Osteoblast (primary cell): Measurements from ENCODE around the gene TPCN2. TPM values are rescaled to one million over a fixed set of nuclear protein-coding genes. Genes with fewer than 3 reads are reported as not detected.

ENCODE experiments used
- DNase-seq: peaks from one replicate; pipeline ENCODE4 v3.0.0; 2011; ENCODE audit warnings: low spot score, mixed read lengths; ENCODE audit not compliant: insufficient read length; ENCODE audit errors: missing footprints
- H2AFZ ChIP-seq: 2 replicates; pipeline ENCODE4 v1.6.0; 2011; ENCODE audit warnings: mild to moderate bottlenecking, low read length
- H3K27ac ChIP-seq: 2 replicates; pipeline ENCODE4 v1.5.1; 2011; ENCODE audit warnings: mild to moderate bottlenecking, low read depth, low read length, moderate library complexity
- H3K27me3 ChIP-seq: 2 replicates; pipeline ENCODE4 v1.6.0; 2012; ENCODE audit warnings: mild to moderate bottlenecking, control low read depth, inconsistent platforms, low read length, moderate library complexity; ENCODE audit not compliant: insufficient read depth
- H3K36me3 ChIP-seq: 2 replicates; pipeline ENCODE4 v1.5.1; 2011; ENCODE audit warnings: mild to moderate bottlenecking, low read length, control low read depth, moderate library complexity; ENCODE audit not compliant: insufficient read depth
- H3K4me1 ChIP-seq: 2 replicates; pipeline ENCODE4 v1.5.1; 2011; ENCODE audit warnings: mild to moderate bottlenecking, low read length, control low read depth, moderate library complexity; ENCODE audit not compliant: insufficient read depth
- H3K4me2 ChIP-seq: 2 replicates; pipeline ENCODE4 v1.6.0; 2011; ENCODE audit warnings: mild to moderate bottlenecking, low read length; ENCODE audit not compliant: insufficient read depth
- H3K4me3 ChIP-seq: fragments of 200-600 bp; sonication (generic); 3 replicates; pipeline ENCODE4 v1.5.1; 2012; ENCODE audit warnings: mild to moderate bottlenecking, low read length, inconsistent platforms; ENCODE audit not compliant: insufficient read depth
- H3K79me2 ChIP-seq: 2 replicates; pipeline ENCODE4 v1.6.0; 2012; ENCODE audit warnings: mild to moderate bottlenecking, low read length, control low read depth, inconsistent platforms; ENCODE audit not compliant: insufficient read depth
- H3K9me3 ChIP-seq: 2 replicates; pipeline ENCODE4 v1.5.1; 2011; ENCODE audit warnings: low read depth, low read length, control low read depth
- H4K20me1 ChIP-seq: 2 replicates; pipeline ENCODE4 v1.6.0; 2012; ENCODE audit warnings: mild to moderate bottlenecking, low read length, control low read depth; ENCODE audit not compliant: insufficient read depth
- total RNA-seq: library from RNA; depleted of rRNA; stranded (reverse); fragments of >200 nt; gene quantifications from 2 replicates; pipeline ENCODE4 v1.2.3, GENCODE V29; 2012
- TF ChIP-seq, protein P1 (sequence below): IDR thresholded peaks from 2 replicates; pipeline ENCODE4 v1.5.1; 2011; ENCODE audit warnings: mild to moderate bottlenecking, low read depth, low read length, moderate library complexity; ENCODE audit errors: extremely low read depth

TPCN2 gene
- total RNA-seq, 1 donor: 14.1 TPM

DNA sequence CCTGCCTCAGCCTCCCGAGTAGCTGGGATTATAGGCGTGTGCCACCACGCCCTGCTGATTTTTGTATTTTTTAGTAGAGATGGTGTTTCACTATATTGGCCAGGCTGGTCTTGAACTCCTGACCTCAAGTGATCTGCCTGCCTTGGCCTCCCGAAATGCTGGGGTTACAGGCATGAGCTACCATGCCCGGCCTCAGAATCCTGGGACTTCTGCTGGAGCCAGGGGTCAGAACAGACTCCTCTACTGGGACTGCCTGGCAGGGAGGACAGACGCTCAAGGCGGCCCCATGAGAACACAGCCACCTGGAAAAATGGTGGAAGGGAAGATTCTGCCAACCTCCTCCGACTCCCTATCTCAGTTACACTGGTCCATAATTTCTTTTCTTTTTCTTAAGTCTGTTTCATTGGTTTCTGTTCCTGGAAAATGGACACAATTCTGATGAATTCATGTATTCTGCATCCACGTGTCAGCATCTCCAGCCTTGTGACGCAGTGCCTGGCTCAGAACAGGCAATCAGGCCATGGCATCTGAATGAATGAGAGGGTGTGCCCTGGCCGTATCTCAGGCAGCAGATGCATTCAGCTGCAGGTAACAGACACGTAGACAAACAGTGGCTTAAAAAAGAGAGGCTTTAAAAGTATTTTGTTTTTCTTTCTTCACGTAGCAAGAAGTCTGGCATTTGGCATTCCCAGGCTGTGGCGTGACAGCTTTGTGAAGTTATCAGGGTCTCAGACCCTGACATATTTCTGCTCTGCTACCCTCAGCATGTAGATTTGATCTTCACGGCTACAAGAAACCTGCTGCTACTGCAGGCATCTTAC is 111.8 kb downstream of the TPCN2 start:
- Histone ChIP-seq H3K27ac (no peak overlapping the region), H3K4me3 (no peak overlapping the region), H3K27me3 (no peaks in the 10 kb centered on the region), H3K36me3 (no peaks in the 10 kb centered on the region), H3K9me3 (no peaks in the 10 kb centered on the region), H2AFZ (no peak overlapping the region), H4K20me1 (no peaks in the 10 kb centered on the region), H3K4me2 (no peak overlapping the region), H3K79me2 (no peaks in the 10 kb centered on the region), H3K4me1 (peaks cover 8% of the 10 kb centered on the region)
- TF ChIP-seq, protein P1, sequence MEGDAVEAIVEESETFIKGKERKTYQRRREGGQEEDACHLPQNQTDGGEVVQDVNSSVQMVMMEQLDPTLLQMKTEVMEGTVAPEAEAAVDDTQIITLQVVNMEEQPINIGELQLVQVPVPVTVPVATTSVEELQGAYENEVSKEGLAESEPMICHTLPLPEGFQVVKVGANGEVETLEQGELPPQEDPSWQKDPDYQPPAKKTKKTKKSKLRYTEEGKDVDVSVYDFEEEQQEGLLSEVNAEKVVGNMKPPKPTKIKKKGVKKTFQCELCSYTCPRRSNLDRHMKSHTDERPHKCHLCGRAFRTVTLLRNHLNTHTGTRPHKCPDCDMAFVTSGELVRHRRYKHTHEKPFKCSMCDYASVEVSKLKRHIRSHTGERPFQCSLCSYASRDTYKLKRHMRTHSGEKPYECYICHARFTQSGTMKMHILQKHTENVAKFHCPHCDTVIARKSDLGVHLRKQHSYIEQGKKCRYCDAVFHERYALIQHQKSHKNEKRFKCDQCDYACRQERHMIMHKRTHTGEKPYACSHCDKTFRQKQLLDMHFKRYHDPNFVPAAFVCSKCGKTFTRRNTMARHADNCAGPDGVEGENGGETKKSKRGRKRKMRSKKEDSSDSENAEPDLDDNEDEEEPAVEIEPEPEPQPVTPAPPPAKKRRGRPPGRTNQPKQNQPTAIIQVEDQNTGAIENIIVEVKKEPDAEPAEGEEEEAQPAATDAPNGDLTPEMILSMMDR: no peak
- no peak for DNase-seq

DNA sequence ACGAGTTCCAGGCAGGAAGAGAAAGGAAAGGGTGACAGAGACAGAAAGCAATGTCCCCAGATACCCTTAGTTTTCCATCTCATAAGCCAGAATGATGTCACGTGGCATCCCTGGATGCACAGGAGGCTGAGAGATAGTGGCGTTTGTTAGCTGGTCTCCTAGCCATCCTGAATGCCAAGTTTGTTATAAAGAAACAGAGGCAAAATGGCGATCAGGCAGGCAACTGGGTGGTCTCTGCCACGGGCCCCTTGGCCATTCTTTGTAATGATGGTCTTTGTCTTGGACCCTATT is 112.3 kb downstream of the TPCN2 start:
- H3K36me3 ChIP-seq: no peaks in the 10 kb centered on the region
- H3K4me1 ChIP-seq: peaks cover 8% of the 10 kb centered on the region
- H3K9me3 ChIP-seq: no peaks in the 10 kb centered on the region
- TF ChIP-seq, protein P1: no peak
- H4K20me1 ChIP-seq: no peaks in the 10 kb centered on the region
- H3K79me2 ChIP-seq: no peaks in the 10 kb centered on the region
- no peak overlapping the region for H3K4me3 ChIP-seq
- no peaks in the 10 kb centered on the region for H3K27me3 ChIP-seq
- no peak for DNase-seq
- no peak overlapping the region for H3K27ac ChIP-seq
- no peak overlapping the region for H3K4me2 ChIP-seq
- no peak overlapping the region for H2AFZ ChIP-seq

DNA sequence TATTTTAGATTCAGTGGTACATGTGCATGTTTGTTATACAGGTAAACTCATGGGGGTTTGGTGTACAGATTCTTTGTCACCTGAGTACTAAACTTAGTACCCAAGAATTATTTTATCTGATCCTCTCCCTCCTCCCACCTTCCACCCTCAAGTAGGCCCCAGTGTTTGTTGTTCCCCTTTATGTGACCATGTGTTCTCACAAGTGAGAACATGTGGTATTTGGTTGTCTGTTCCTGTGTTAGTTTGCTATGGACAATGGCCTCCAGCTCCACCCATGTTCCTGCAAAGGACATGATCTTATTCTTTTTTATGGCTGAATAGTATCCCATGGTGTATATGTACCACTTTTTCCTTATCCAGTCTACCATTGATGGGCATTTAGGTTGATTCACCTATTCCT is 113.8 kb downstream of the TPCN2 start:
- H3K4me1 ChIP-seq: peaks cover 8% of the 10 kb centered on the region
- H2AFZ ChIP-seq: no peak overlapping the region
- H3K36me3 ChIP-seq: no peaks in the 10 kb centered on the region
- H4K20me1 ChIP-seq: no peaks in the 10 kb centered on the region
- DNase-seq: no peak
- H3K4me3 ChIP-seq: no peak overlapping the region
- H3K4me2 ChIP-seq: no peak overlapping the region
- no peaks in the 10 kb centered on the region for H3K79me2 ChIP-seq
- TF ChIP-seq, protein P1: no peak
- H3K27ac ChIP-seq: no peak overlapping the region
- H3K27me3 ChIP-seq: peaks cover 2% of the 10 kb centered on the region
- H3K9me3 ChIP-seq: no peaks in the 10 kb centered on the region

DNA sequence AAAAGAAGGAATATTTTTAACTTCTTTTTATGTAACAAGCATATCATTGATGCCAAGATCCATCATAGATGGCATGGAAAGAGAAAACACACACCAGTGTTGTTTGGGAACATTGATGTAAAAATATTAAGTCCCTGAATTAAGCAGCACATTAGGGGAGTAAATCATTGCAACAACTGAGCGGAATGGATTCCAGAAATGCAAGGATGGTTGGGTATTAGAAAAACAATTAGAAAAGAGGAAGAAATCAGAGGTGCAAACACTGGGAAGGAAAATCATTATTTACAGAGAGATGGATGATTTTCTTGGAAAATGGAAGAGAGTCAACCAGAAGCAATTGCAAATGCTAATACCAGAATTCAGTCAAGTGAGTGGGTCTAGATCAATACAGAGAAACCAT is 115.1 kb downstream of the TPCN2 start:
- no peak overlapping the region for H3K4me3 ChIP-seq
- H3K79me2 ChIP-seq: no peaks in the 10 kb centered on the region
- TF ChIP-seq, protein P1: no peak
- H3K4me2 ChIP-seq: no peak overlapping the region
- peaks cover 3% of the 10 kb centered on the region for H3K27me3 ChIP-seq
- H3K27ac ChIP-seq: no peak overlapping the region
- no peak overlapping the region for H2AFZ ChIP-seq
- H4K20me1 ChIP-seq: no peaks in the 10 kb centered on the region
- no peak for DNase-seq
- H3K9me3 ChIP-seq: no peaks in the 10 kb centered on the region
- H3K36me3 ChIP-seq: no peaks in the 10 kb centered on the region
- H3K4me1 ChIP-seq: peaks cover 7% of the 10 kb centered on the region
